ENCODE results near the gene ELFN1. TPM values are rescaled to one million over a fixed set of nuclear protein-coding genes. Genes with fewer than 3 reads are reported as not detected.

Gene ELFN1
- total and polyA plus RNA-seq, 4 donors, result 0.43 to 3.5 (median 3.4) TPM

DNA sequence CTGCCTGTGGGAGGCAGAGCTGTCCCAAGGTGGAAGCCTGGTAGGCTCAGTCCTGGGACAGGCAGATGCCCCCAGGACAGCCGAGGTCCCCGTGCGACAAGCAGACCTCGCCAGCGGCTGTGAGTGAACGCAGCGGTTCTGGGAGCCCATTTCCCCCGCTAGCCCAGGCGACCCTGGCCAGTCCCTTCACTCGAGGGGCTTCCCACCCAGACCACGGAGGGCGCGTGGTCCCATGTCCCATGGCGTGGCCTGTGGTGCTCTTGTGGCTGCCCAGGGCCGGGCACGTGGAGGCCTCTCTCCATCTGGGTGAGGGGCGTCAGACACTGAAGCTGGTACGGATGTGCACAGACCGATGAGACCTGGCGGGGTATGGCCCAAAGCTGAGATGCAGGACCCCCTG, 67.9 kb downstream of the ELFN1 start:
- no peaks in the 10 kb centered on the region for H3K9me3 ChIP-seq (ENCODE audit: control insufficient read depth in 4 of 4, low read length in 3 of 4)
- no peak overlapping the region for H3K9ac ChIP-seq (ENCODE audit: low read depth in 1 of 2, low read length in 2 of 2)
- TF ChIP-seq FOXA2 (IDR thresholded peaks at IDR 0.05) (no peak), NR2F2 (IDR thresholded peaks at IDR 0.05) (no peak), RAD21 (IDR thresholded peaks at IDR 0.05) (no peak), RXRA (IDR thresholded peaks at IDR 0.05) (no peak), HNF4G (IDR thresholded peaks at IDR 0.05) (no peak), FOXA1 (IDR thresholded peaks at IDR 0.05) (no peak), HNF4A (conservative IDR thresholded peaks at IDR 0.05) (no peak), EGR1 (IDR thresholded peaks at IDR 0.05; ENCODE audit: low read depth in 2 of 2) (no peak), JUND (IDR thresholded peaks at IDR 0.05) (no peak), GABPA (IDR thresholded peaks at IDR 0.05 in 1 of 2, conservative IDR thresholded peaks at IDR 0.05 in 1 of 2) (no peak), TAF1 (conservative IDR thresholded peaks at IDR 0.05) (no peak), YY1 (IDR thresholded peaks at IDR 0.05) (no peak), SP1 (IDR thresholded peaks at IDR 0.05) (no peak)
- TF ChIP-seq, protein P1, sequence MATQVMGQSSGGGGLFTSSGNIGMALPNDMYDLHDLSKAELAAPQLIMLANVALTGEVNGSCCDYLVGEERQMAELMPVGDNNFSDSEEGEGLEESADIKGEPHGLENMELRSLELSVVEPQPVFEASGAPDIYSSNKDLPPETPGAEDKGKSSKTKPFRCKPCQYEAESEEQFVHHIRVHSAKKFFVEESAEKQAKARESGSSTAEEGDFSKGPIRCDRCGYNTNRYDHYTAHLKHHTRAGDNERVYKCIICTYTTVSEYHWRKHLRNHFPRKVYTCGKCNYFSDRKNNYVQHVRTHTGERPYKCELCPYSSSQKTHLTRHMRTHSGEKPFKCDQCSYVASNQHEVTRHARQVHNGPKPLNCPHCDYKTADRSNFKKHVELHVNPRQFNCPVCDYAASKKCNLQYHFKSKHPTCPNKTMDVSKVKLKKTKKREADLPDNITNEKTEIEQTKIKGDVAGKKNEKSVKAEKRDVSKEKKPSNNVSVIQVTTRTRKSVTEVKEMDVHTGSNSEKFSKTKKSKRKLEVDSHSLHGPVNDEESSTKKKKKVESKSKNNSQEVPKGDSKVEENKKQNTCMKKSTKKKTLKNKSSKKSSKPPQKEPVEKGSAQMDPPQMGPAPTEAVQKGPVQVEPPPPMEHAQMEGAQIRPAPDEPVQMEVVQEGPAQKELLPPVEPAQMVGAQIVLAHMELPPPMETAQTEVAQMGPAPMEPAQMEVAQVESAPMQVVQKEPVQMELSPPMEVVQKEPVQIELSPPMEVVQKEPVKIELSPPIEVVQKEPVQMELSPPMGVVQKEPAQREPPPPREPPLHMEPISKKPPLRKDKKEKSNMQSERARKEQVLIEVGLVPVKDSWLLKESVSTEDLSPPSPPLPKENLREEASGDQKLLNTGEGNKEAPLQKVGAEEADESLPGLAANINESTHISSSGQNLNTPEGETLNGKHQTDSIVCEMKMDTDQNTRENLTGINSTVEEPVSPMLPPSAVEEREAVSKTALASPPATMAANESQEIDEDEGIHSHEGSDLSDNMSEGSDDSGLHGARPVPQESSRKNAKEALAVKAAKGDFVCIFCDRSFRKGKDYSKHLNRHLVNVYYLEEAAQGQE (IDR thresholded peaks at IDR 0.05), result no peak
- TF ChIP-seq, protein P2, sequence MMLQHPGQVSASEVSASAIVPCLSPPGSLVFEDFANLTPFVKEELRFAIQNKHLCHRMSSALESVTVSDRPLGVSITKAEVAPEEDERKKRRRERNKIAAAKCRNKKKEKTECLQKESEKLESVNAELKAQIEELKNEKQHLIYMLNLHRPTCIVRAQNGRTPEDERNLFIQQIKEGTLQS (IDR thresholded peaks at IDR 0.05), result no peak
- TF ChIP-seq, protein P3, sequence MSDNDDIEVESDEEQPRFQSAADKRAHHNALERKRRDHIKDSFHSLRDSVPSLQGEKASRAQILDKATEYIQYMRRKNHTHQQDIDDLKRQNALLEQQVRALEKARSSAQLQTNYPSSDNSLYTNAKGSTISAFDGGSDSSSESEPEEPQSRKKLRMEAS (IDR thresholded peaks at IDR 0.05), result no peak
- TF ChIP-seq, protein P4, sequence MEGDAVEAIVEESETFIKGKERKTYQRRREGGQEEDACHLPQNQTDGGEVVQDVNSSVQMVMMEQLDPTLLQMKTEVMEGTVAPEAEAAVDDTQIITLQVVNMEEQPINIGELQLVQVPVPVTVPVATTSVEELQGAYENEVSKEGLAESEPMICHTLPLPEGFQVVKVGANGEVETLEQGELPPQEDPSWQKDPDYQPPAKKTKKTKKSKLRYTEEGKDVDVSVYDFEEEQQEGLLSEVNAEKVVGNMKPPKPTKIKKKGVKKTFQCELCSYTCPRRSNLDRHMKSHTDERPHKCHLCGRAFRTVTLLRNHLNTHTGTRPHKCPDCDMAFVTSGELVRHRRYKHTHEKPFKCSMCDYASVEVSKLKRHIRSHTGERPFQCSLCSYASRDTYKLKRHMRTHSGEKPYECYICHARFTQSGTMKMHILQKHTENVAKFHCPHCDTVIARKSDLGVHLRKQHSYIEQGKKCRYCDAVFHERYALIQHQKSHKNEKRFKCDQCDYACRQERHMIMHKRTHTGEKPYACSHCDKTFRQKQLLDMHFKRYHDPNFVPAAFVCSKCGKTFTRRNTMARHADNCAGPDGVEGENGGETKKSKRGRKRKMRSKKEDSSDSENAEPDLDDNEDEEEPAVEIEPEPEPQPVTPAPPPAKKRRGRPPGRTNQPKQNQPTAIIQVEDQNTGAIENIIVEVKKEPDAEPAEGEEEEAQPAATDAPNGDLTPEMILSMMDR (IDR thresholded peaks at IDR 0.05; ENCODE audit: low read depth, low read length, missing input control), result no peak
- TF ChIP-seq, protein P5, sequence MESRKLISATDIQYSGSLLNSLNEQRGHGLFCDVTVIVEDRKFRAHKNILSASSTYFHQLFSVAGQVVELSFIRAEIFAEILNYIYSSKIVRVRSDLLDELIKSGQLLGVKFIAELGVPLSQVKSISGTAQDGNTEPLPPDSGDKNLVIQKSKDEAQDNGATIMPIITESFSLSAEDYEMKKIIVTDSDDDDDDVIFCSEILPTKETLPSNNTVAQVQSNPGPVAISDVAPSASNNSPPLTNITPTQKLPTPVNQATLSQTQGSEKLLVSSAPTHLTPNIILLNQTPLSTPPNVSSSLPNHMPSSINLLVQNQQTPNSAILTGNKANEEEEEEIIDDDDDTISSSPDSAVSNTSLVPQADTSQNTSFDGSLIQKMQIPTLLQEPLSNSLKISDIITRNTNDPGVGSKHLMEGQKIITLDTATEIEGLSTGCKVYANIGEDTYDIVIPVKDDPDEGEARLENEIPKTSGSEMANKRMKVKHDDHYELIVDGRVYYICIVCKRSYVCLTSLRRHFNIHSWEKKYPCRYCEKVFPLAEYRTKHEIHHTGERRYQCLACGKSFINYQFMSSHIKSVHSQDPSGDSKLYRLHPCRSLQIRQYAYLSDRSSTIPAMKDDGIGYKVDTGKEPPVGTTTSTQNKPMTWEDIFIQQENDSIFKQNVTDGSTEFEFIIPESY (IDR thresholded peaks at IDR 0.05), result no peak
- H3K4me1 ChIP-seq (ENCODE audit: control insufficient read depth in 4 of 4, insufficient read depth in 4 of 4, low read length in 3 of 4), result peaks cover 0 to 12% (median 4%) of the 10 kb centered on the region in 4 donors
- H3K27ac ChIP-seq (ENCODE audit: low read depth in 1 of 2, low read length in 2 of 2), result no peak overlapping the region
- DNase-seq (ENCODE audit: low spot score), result no peak
- H3K27me3 ChIP-seq (ENCODE audit: control insufficient read depth in 4 of 4, insufficient read depth in 4 of 4, low read length in 3 of 4), result no peaks in the 10 kb centered on the region
- 94% methylated on average over 20 of the region's 20 CpGs for WGBS
- H3K4me3 ChIP-seq (ENCODE audit: low read depth in 1 of 3, low read length in 3 of 3), result no peak overlapping the region
- H3K36me3 ChIP-seq (ENCODE audit: control insufficient read depth in 4 of 4, insufficient read depth in 3 of 4, low read depth in 1 of 4, low read length in 3 of 4), result peaks cover 0 to 4% (median 0%) of the 10 kb centered on the region in 4 donors
